Measurements from ENCODE around the gene FLNB.
A peak's percentile ranks its signal among the peaks of the same experiment; 100 is the strongest.

FLNB gene

GRCh38 chr3:58010562-58010961, 2.3 kb downstream of the FLNB start:
- DNase-seq, result no peak

GRCh38 chr3:58011580-58011979, 3.4 kb downstream of the FLNB start:
- DNase-seq, result no peak

GRCh38 chr3:58012302-58012701, 4.1 kb downstream of the FLNB start:
- no peak for DNase-seq

GRCh38 chr3:58013099-58013498, 4.9 kb downstream of the FLNB start:
- no peak for DNase-seq

GRCh38 chr3:58013973-58014649, 5.9 kb downstream of the FLNB start:
- no peak for DNase-seq

- no peak for DNase-seq
These were observed 7.3 kb downstream of the FLNB start for GRCh38 chr3:58015520-58015915.

GRCh38 chr3:58016710-58017109, 8.5 kb downstream of the FLNB start:
- no peak for DNase-seq

GRCh38 chr3:58018892-58019742, 10.9 kb downstream of the FLNB start:
- no peak for DNase-seq

GRCh38 chr3:58020783-58021071, 12.5 kb downstream of the FLNB start:
- no peak for DNase-seq

GRCh38 chr3:58021072-58021959, 13.1 kb downstream of the FLNB start:
- DNase-seq, result peak; percentile 51

GRCh38 chr3:58021962-58022361, 13.7 kb downstream of the FLNB start:
- no peak for DNase-seq

- DNase-seq, result no peak
These were observed 14.3 kb downstream of the FLNB start for GRCh38 chr3:58022490-58022889.

- no peak for DNase-seq
These were observed 15.3 kb downstream of the FLNB start for GRCh38 chr3:58023531-58023930.

GRCh38 chr3:58025406-58025805, 17.2 kb downstream of the FLNB start:
- no peak for DNase-seq

- DNase-seq, result peak; percentile 76
These were observed 17.8 kb downstream of the FLNB start for GRCh38 chr3:58025837-58026569.

- no peak for DNase-seq
These were observed 18.4 kb downstream of the FLNB start for GRCh38 chr3:58026598-58026997.

- DNase-seq, result no peak
These were observed 19.6 kb downstream of the FLNB start for GRCh38 chr3:58027704-58028317.

GRCh38 chr3:58028902-58029301, 20.7 kb downstream of the FLNB start:
- no peak for DNase-seq

- DNase-seq, result no peak
These were observed 21.8 kb downstream of the FLNB start for GRCh38 chr3:58029842-58030584.

GRCh38 chr3:58032186-58032585, 24.0 kb downstream of the FLNB start:
- no peak for DNase-seq

GRCh38 chr3:58034738-58035523, 26.7 kb downstream of the FLNB start:
- no peak for DNase-seq

Measured in NCI-H2029 treated with DMSO at 0.1 percent for 48 hours (cell line).